Measurements from ENCODE around the gene ACOT13. TPM values are rescaled to one million over a fixed set of nuclear protein-coding genes. Genes with fewer than 3 reads are reported as not detected.

Gene ACOT13
- total RNA-seq, 2 donors from 2014 or later: 2.9 to 5.3 TPM

Other genes starting within 250 kb of the ACOT13 start
- under 1 TPM; 0.21 to 0.40 TPM for gene GPLD1, start 177.5 kb upstream of the ACOT13 start, total RNA-seq
- 1 to 10 TPM; 4.7 TPM for gene ALDH5A1, start 172.1 kb upstream of the ACOT13 start, total RNA-seq
- under 1 TPM; 0.07 to 0.16 TPM for gene KIAA0319, start 20.9 kb upstream of the ACOT13 start, total RNA-seq
- gene TDP2, start 178 bp upstream of the ACOT13 start, total RNA-seq: 10 to 100 TPM; 35.6 to 42.0 TPM
- 100 to 1,000 TPM; 103 to 110 TPM for gene C6orf62, start 52.1 kb downstream of the ACOT13 start, total RNA-seq
- 10 to 100 TPM; 11.7 to 15.3 TPM for gene GMNN, start 107.9 kb downstream of the ACOT13 start, total RNA-seq
- gene ARMH2, start 131.8 kb downstream of the ACOT13 start, total RNA-seq: 1 to 10 TPM; 1.1 to 2.7 TPM

Data from T-helper 17 cell (primary cell).